IPS DF 6.9 (cell line): ENCODE data around the gene SLC22A2.

Experiments used
- DNase-seq: peaks from one replicate; pipeline ENCODE4 v3.0.0-alpha.2; 2013; ENCODE audit warnings: low read depth, low spot score
- H3K27ac ChIP-seq: one replicate; pipeline ENCODE4 v1.5.1; 2013; ENCODE audit warnings: low read length, control low read depth
- H3K27me3 ChIP-seq: 2 replicates; pipeline ENCODE4 v1.6.1; 2013; ENCODE audit warnings: mild to moderate bottlenecking, low read length; ENCODE audit not compliant: control insufficient read depth, insufficient read depth
- H3K36me3 ChIP-seq: 2 replicates; pipeline ENCODE4 v1.6.1; 2013; ENCODE audit warnings: low read length; ENCODE audit not compliant: control insufficient read depth, insufficient read depth
- H3K4me1 ChIP-seq: 2 replicates; pipeline ENCODE4 v1.6.1; 2013; ENCODE audit warnings: low read length; ENCODE audit not compliant: control insufficient read depth, insufficient read depth
- H3K4me3 ChIP-seq: 2 replicates; pipeline ENCODE4 v1.5.1; 2013; ENCODE audit warnings: mild to moderate bottlenecking, low read length
- H3K9me3 ChIP-seq: 2 replicates; pipeline ENCODE4 v1.6.1; 2013; ENCODE audit warnings: low read length, inconsistent platforms; ENCODE audit not compliant: control insufficient read depth, insufficient read depth
- WGBS: extraction: QIAGEN DNeasy Blood & Tissue Kit; methylation state at CpG from one replicate; pipeline ENCODE4 v1.1.7; 2013; ENCODE audit warnings: mixed read lengths, missing lambda C conversion rate; ENCODE audit not compliant: insufficient read length, insufficient coverage; 5-methylcytosine and 5-hydroxymethylcytosine counted together

Gene SLC22A2

GRCh38 chr6:160285541-160286105, 27.0 kb upstream of the SLC22A2 start:
- H3K27ac ChIP-seq = no peak overlapping the region
- no CpG with 5 or more reads among the region's 1 CpG for WGBS
- no peaks in the 10 kb centered on the region for H3K9me3 ChIP-seq
- DNase-seq = no peak
- no peaks in the 10 kb centered on the region; the same call in 1 of the 2 replicates for H3K4me1 ChIP-seq
- no peak overlapping the region for H3K4me3 ChIP-seq
- H3K36me3 ChIP-seq = no peaks in the 10 kb centered on the region
- H3K27me3 ChIP-seq = no peaks in the 10 kb centered on the region

- no CpG with 5 or more reads among the region's 2 CpGs for WGBS
- no peak overlapping the region for H3K4me3 ChIP-seq
- H3K27ac ChIP-seq = no peak overlapping the region
- no peaks in the 10 kb centered on the region for H3K36me3 ChIP-seq
- no peaks in the 10 kb centered on the region; the same call in 1 of the 2 replicates for H3K4me1 ChIP-seq
- no peaks in the 10 kb centered on the region for H3K27me3 ChIP-seq
- no peak for DNase-seq
- no peaks in the 10 kb centered on the region for H3K9me3 ChIP-seq
These were observed 26.0 kb upstream of the SLC22A2 start for GRCh38 chr6:160284575-160284974.

- no peaks in the 10 kb centered on the region; the same call in 1 of the 2 replicates for H3K4me1 ChIP-seq
- no CpG with 5 or more reads among the region's 1 CpG for WGBS
These were observed 23.8 kb upstream of the SLC22A2 start for GRCh38 chr6:160282444-160282843.

GRCh38 chr6:160279850-160280249, 21.2 kb upstream of the SLC22A2 start:
- no peak for DNase-seq
- H3K27me3 ChIP-seq = no peaks in the 10 kb centered on the region
- no peak overlapping the region for H3K4me3 ChIP-seq
- no peaks in the 10 kb centered on the region for H3K4me1 ChIP-seq
- H3K9me3 ChIP-seq = no peaks in the 10 kb centered on the region
- no peaks in the 10 kb centered on the region for H3K36me3 ChIP-seq
- H3K27ac ChIP-seq = no peak overlapping the region
- WGBS = no CpG with 5 or more reads among the region's 2 CpGs

More at GRCh38 chr6:160282444-160282843, 23.8 kb upstream of the SLC22A2 start:
- Histone ChIP-seq H3K27me3 (no peaks in the 10 kb centered on the region), H3K9me3 (no peaks in the 10 kb centered on the region), H3K36me3 (no peaks in the 10 kb centered on the region), H3K4me3 (no peak overlapping the region), H3K27ac (no peak overlapping the region)
- DNase-seq = no peak

- DNase-seq = no peak
- Histone ChIP-seq H3K4me1 (no peaks in the 10 kb centered on the region), H3K9me3 (no peaks in the 10 kb centered on the region), H3K36me3 (no peaks in the 10 kb centered on the region), H3K27ac (no peak overlapping the region), H3K4me3 (no peak overlapping the region), H3K27me3 (no peaks in the 10 kb centered on the region)
- no CpG with 5 or more reads among the region's 12 CpGs for WGBS
These were observed 20.2 kb upstream of the SLC22A2 start for GRCh38 chr6:160278786-160279310.

GRCh38 chr6:160278311-160278710, 19.7 kb upstream of the SLC22A2 start:
- no CpG with 5 or more reads among the region's 5 CpGs for WGBS

GRCh38 chr6:160277546-160277945, 18.9 kb upstream of the SLC22A2 start:
- Histone ChIP-seq H3K27me3 (no peaks in the 10 kb centered on the region), H3K4me3 (no peak overlapping the region), H3K9me3 (no peaks in the 10 kb centered on the region), H3K4me1 (no peaks in the 10 kb centered on the region), H3K36me3 (no peaks in the 10 kb centered on the region), H3K27ac (no peak overlapping the region)
- no CpG with 5 or more reads among the region's 15 CpGs for WGBS
- no peak for DNase-seq

More at GRCh38 chr6:160278311-160278710, 19.7 kb upstream of the SLC22A2 start:
- H3K27ac ChIP-seq = no peak overlapping the region
- no peak for DNase-seq
- H3K4me3 ChIP-seq = no peak overlapping the region
- H3K9me3 ChIP-seq = no peaks in the 10 kb centered on the region
- no peaks in the 10 kb centered on the region for H3K36me3 ChIP-seq
- no peaks in the 10 kb centered on the region for H3K4me1 ChIP-seq
- H3K27me3 ChIP-seq = no peaks in the 10 kb centered on the region

- WGBS = no CpG with 5 or more reads among the region's 5 CpGs
These were observed 18.5 kb upstream of the SLC22A2 start for GRCh38 chr6:160277144-160277543.

GRCh38 chr6:160276126-160276525, 17.5 kb upstream of the SLC22A2 start:
- Histone ChIP-seq H3K4me3 (no peak overlapping the region), H3K36me3 (no peaks in the 10 kb centered on the region), H3K27me3 (no peaks in the 10 kb centered on the region), H3K9me3 (no peaks in the 10 kb centered on the region), H3K27ac (no peak overlapping the region), H3K4me1 (no peaks in the 10 kb centered on the region)
- no CpG with 5 or more reads among the region's 4 CpGs for WGBS
- no peak for DNase-seq

More at GRCh38 chr6:160277144-160277543, 18.5 kb upstream of the SLC22A2 start:
- H3K4me3 ChIP-seq = no peak overlapping the region
- H3K9me3 ChIP-seq = no peaks in the 10 kb centered on the region
- no peaks in the 10 kb centered on the region for H3K36me3 ChIP-seq
- DNase-seq = no peak
- H3K27me3 ChIP-seq = no peaks in the 10 kb centered on the region
- H3K4me1 ChIP-seq = no peaks in the 10 kb centered on the region
- H3K27ac ChIP-seq = no peak overlapping the region

- Histone ChIP-seq H3K4me1 (no peaks in the 10 kb centered on the region), H3K27ac (no peak overlapping the region), H3K4me3 (no peak overlapping the region), H3K9me3 (no peaks in the 10 kb centered on the region), H3K36me3 (no peaks in the 10 kb centered on the region), H3K27me3 (no peaks in the 10 kb centered on the region)
- no CpG with 5 or more reads among the region's 20 CpGs for WGBS
- no peak for DNase-seq
These were observed 16.9 kb upstream of the SLC22A2 start for GRCh38 chr6:160275511-160276003.
